ENCODE results near the gene STIL. TPM values are rescaled to one million over a fixed set of nuclear protein-coding genes. Genes with fewer than 3 reads are reported as not detected.

STIL gene
- total RNA-seq, 4 donors from 2014 or later: 0.33 to 1.1 (median 0.63) TPM

- peaks cover 2 to 12% of the 10 kb centered on the region in 2 donors for H3K4me1 ChIP-seq
- in situ Hi-C loops (cut with MboI; ENCODE audit: low sequenced_read_pairs in 4 of 4): no loop called here
- H3K36me3 ChIP-seq: no peaks in the 10 kb centered on the region
- DNase-seq: no peak
- no peak overlapping the region for H3K27ac ChIP-seq
- intact Hi-C loops (cut with DNase I; ENCODE audit: low total_unique reads): no loop called here
- ATAC-seq: no peak
- H3K27me3 ChIP-seq: peaks cover 67 to 72% (median 71%) of the 10 kb centered on the region in 3 donors
- no peak for TF ChIP-seq POLR2A (IDR thresholded peaks at IDR 0.05)
- no peak for TF ChIP-seq CTCF (IDR thresholded peaks at IDR 0.05 in 4 of 5, conservative IDR thresholded peaks at IDR 0.05 in 1 of 5)
- H3K9me3 ChIP-seq: no peaks in the 10 kb centered on the region
- peak overlapping the region in 3 of 4 donors; percentile 20 to 42 (median 41) for H3K4me3 ChIP-seq
Observed at GRCh38 chr1:47224676-47225399, 89.1 kb downstream of the STIL start.

GRCh38 chr1:47223921-47224675 lies 89.8 kb downstream of the STIL start:
- H3K27me3 ChIP-seq: peaks cover 59 to 65% (median 63%) of the 10 kb centered on the region in 3 donors
- H3K36me3 ChIP-seq: no peaks in the 10 kb centered on the region
- DNase-seq (no peak), ATAC-seq (no peak)
- in situ Hi-C loops (cut with MboI; ENCODE audit: low sequenced_read_pairs in 4 of 4): no loop called here
- intact Hi-C loops (cut with DNase I; ENCODE audit: low total_unique reads): no loop called here
- peaks cover 2 to 12% of the 10 kb centered on the region in 2 donors for H3K4me1 ChIP-seq
- no peak for TF ChIP-seq POLR2A (IDR thresholded peaks at IDR 0.05)
- no peak for TF ChIP-seq CTCF (IDR thresholded peaks at IDR 0.05 in 4 of 5, conservative IDR thresholded peaks at IDR 0.05 in 1 of 5)
- H3K27ac ChIP-seq: no peak overlapping the region
- H3K4me3 ChIP-seq: no peak overlapping the region
- H3K9me3 ChIP-seq: no peaks in the 10 kb centered on the region

- H3K4me1 ChIP-seq: peaks cover 2 to 12% of the 10 kb centered on the region in 2 donors
- intact Hi-C loops (cut with DNase I; ENCODE audit: low total_unique reads): no loop called here
- in situ Hi-C loops (cut with MboI; ENCODE audit: low sequenced_read_pairs in 4 of 4): no loop called here
- no peak overlapping the region for H3K4me3 ChIP-seq
- H3K9me3 ChIP-seq: no peaks in the 10 kb centered on the region
- no peak for DNase-seq
- ATAC-seq: no peak
- no peak overlapping the region for H3K27ac ChIP-seq
- no peaks in the 10 kb centered on the region for H3K36me3 ChIP-seq
- no peak for TF ChIP-seq POLR2A (IDR thresholded peaks at IDR 0.05)
- TF ChIP-seq CTCF (IDR thresholded peaks at IDR 0.05 in 4 of 5, conservative IDR thresholded peaks at IDR 0.05 in 1 of 5): no peak
- peaks cover 52 to 57% (median 56%) of the 10 kb centered on the region in 3 donors for H3K27me3 ChIP-seq
Observed at GRCh38 chr1:47223174-47223920, 90.6 kb downstream of the STIL start.

- ATAC-seq (no peak), DNase-seq (no peak)
- TF ChIP-seq CTCF (IDR thresholded peaks at IDR 0.05 in 4 of 5, conservative IDR thresholded peaks at IDR 0.05 in 1 of 5): no peak
- no peak for TF ChIP-seq POLR2A (IDR thresholded peaks at IDR 0.05)
- intact Hi-C loops (cut with DNase I; ENCODE audit: low total_unique reads) (no loop called here), in situ Hi-C loops (cut with MboI; ENCODE audit: low sequenced_read_pairs in 4 of 4) (no loop called here)
- H3K4me3 ChIP-seq: no peak overlapping the region
- no peaks in the 10 kb centered on the region for H3K36me3 ChIP-seq
- H3K27ac ChIP-seq: no peak overlapping the region
- H3K4me1 ChIP-seq: peaks cover 2 to 12% of the 10 kb centered on the region in 2 donors
- no peaks in the 10 kb centered on the region for H3K9me3 ChIP-seq
- peaks cover 45 to 50% (median 48%) of the 10 kb centered on the region in 3 donors for H3K27me3 ChIP-seq
Observed at GRCh38 chr1:47222476-47222875, 91.5 kb downstream of the STIL start.
